Measurements from ENCODE around the gene NCAM2.

Gene NCAM2

GRCh38 chr21:21019681-21020080, 21.5 kb downstream of the NCAM2 start:
- TF ChIP-seq CTCF (IDR thresholded peaks at IDR 0.05; ENCODE audit: low read depth, low read length, missing control alignments): no peak
- no peak overlapping the region for H3K4me3 ChIP-seq (ENCODE audit: low read depth, low read length)
- no peak for DNase-seq (ENCODE audit: low read depth)

- no peak overlapping the region for H3K4me3 ChIP-seq (ENCODE audit: low read depth, low read length)
- no peak for DNase-seq (ENCODE audit: low read depth)
- no peak for TF ChIP-seq CTCF (IDR thresholded peaks at IDR 0.05; ENCODE audit: low read depth, low read length, missing control alignments)
Measured at GRCh38 chr21:21025742-21026141, 27.5 kb downstream of the NCAM2 start.

GRCh38 chr21:21028275-21028820, 30.1 kb downstream of the NCAM2 start:
- no peak for DNase-seq (ENCODE audit: low read depth)
- no peak overlapping the region for H3K4me3 ChIP-seq (ENCODE audit: low read depth, low read length)
- no peak for TF ChIP-seq CTCF (IDR thresholded peaks at IDR 0.05; ENCODE audit: low read depth, low read length, missing control alignments)

- H3K4me3 ChIP-seq (ENCODE audit: low read depth, low read length): no peak overlapping the region
- DNase-seq (ENCODE audit: low read depth): no peak
- TF ChIP-seq CTCF (IDR thresholded peaks at IDR 0.05; ENCODE audit: low read depth, low read length, missing control alignments): no peak
Measured at GRCh38 chr21:21029164-21029563, 31.0 kb downstream of the NCAM2 start.

GRCh38 chr21:21030311-21030710, 32.1 kb downstream of the NCAM2 start:
- DNase-seq (ENCODE audit: low read depth): no peak
- no peak for TF ChIP-seq CTCF (IDR thresholded peaks at IDR 0.05; ENCODE audit: low read depth, low read length, missing control alignments)
- no peak overlapping the region for H3K4me3 ChIP-seq (ENCODE audit: low read depth, low read length)

GRCh38 chr21:21034036-21034435, 35.8 kb downstream of the NCAM2 start:
- no peak for TF ChIP-seq CTCF (IDR thresholded peaks at IDR 0.05; ENCODE audit: low read depth, low read length, missing control alignments)
- H3K4me3 ChIP-seq (ENCODE audit: low read depth, low read length): no peak overlapping the region
- no peak for DNase-seq (ENCODE audit: low read depth)

- H3K4me3 ChIP-seq (ENCODE audit: low read depth, low read length): no peak overlapping the region
- DNase-seq (ENCODE audit: low read depth): no peak
- no peak for TF ChIP-seq CTCF (IDR thresholded peaks at IDR 0.05; ENCODE audit: low read depth, low read length, missing control alignments)
Measured at GRCh38 chr21:21039624-21040170, 41.5 kb downstream of the NCAM2 start.
